GM19239 (cell line): ENCODE data around the gene VDR.

ENCODE experiments used
- DNase-seq: peaks from one replicate; pipeline ENCODE4 v3.0.0; 2011; ENCODE audit warnings: low spot score; ENCODE audit not compliant: insufficient read length
- FAIRE-seq: peaks from 2 replicates; lab custom pipeline; 2011; peaks lifted over from hg19 to GRCh38; lab: Jason Lieb, UNC

The VDR gene

GRCh38 chr12:47896633-47897032 lies 8.2 kb downstream of the VDR start:
- no peak for DNase-seq
- FAIRE-seq: no peak

GRCh38 chr12:47896022-47896421 lies 8.8 kb downstream of the VDR start:
- DNase-seq (no peak), FAIRE-seq (no peak)

- DNase-seq: no peak
- FAIRE-seq: no peak
Observed at GRCh38 chr12:47894652-47895051, 10.1 kb downstream of the VDR start.

GRCh38 chr12:47894068-47894467 lies 10.7 kb downstream of the VDR start:
- DNase-seq: no peak

GRCh38 chr12:47892819-47893218 lies 12.0 kb downstream of the VDR start:
- FAIRE-seq (no peak), DNase-seq (no peak)

More at GRCh38 chr12:47894068-47894467, 10.7 kb downstream of the VDR start:
- FAIRE-seq: no peak

- DNase-seq (no peak), FAIRE-seq (no peak)
Observed at GRCh38 chr12:47891356-47891755, 13.4 kb downstream of the VDR start.

GRCh38 chr12:47889040-47889439 lies 15.8 kb downstream of the VDR start:
- FAIRE-seq: no peak
- DNase-seq: no peak

GRCh38 chr12:47888153-47888819 lies 16.5 kb downstream of the VDR start:
- no peak for FAIRE-seq
- no peak for DNase-seq

GRCh38 chr12:47887529-47887928 lies 17.3 kb downstream of the VDR start:
- FAIRE-seq (no peak), DNase-seq (no peak)

GRCh38 chr12:47886510-47887240 lies 18.1 kb downstream of the VDR start:
- DNase-seq: no peak
- FAIRE-seq: no peak

- DNase-seq: no peak
- FAIRE-seq: no peak
Observed at GRCh38 chr12:47885566-47885965, 19.2 kb downstream of the VDR start.

GRCh38 chr12:47885012-47885501 lies 19.7 kb downstream of the VDR start:
- FAIRE-seq: peak; percentile 59
- DNase-seq: no peak

GRCh38 chr12:47884501-47884900 lies 20.3 kb downstream of the VDR start:
- FAIRE-seq (no peak), DNase-seq (no peak)

GRCh38 chr12:47883663-47884195 lies 21.1 kb downstream of the VDR start:
- DNase-seq (no peak), FAIRE-seq (no peak)

- DNase-seq: peak; percentile 61
- peak; percentile 86 for FAIRE-seq
Observed at GRCh38 chr12:47882781-47883546, 21.8 kb downstream of the VDR start.

- FAIRE-seq (no peak), DNase-seq (no peak)
Observed at GRCh38 chr12:47881826-47882427, 22.9 kb downstream of the VDR start.

- DNase-seq (no peak), FAIRE-seq (no peak)
Observed at GRCh38 chr12:47881051-47881450, 23.7 kb downstream of the VDR start.

- DNase-seq (no peak), FAIRE-seq (no peak)
Observed at GRCh38 chr12:47878918-47879481, 25.8 kb downstream of the VDR start.

- DNase-seq (no peak), FAIRE-seq (no peak)
Observed at GRCh38 chr12:47878293-47878917, 26.4 kb downstream of the VDR start.
